Liver (tissue), 3 donors: ENCODE results near the gene CFAP77.

Experiments used
- HNF4A ChIP-seq, 2 donors: conservative IDR thresholded peaks; 2 replicates each; pipeline ENCODE4 v1.6.1; 2016; ENCODE audit warnings: antibody characterized with exemption in 2 of 2, mild to moderate bottlenecking in 2 of 2
- RAD21 ChIP-seq, 2 donors: IDR thresholded peaks; 2 replicates each; pipeline ENCODE4 v1.6.1; 2016; ENCODE audit warnings: antibody characterized with exemption in 2 of 2, mild to moderate bottlenecking in 2 of 2
- REST ChIP-seq: IDR thresholded peaks from 2 replicates; pipeline ENCODE4 v1.6.1; 2016; ENCODE audit warnings: antibody characterized with exemption, mild to moderate bottlenecking
- TF ChIP-seq, protein P1 (sequence below): fragments of 150-350 bp; IDR thresholded peaks from 2 replicates; pipeline ENCODE4 v1.5.1; 2017; ENCODE audit warnings: improper control_type of control experiment, low read depth, low read length; ENCODE audit not compliant: missing input control
- donor health status: healthy.
- donor health status: healthy.

DNA sequence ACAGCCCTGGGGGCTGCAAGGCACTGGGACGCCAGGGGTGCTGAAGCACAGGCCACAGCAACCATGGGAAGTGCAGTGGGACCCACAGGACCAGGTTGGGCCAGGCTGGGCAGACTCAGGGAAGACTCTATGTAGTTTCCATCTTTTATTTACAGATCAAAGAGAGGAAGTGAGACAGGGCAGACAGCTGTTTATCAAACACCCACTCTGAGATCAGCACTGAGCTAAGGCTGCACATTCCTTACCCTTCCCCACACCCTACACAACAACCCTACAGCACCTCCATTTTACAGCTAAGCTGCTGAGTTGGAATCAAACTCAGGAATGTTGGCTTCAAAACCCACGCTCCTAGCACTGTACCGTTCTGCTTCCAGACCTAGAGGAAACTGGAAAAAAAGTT lies 192.2 kb downstream of the CFAP77 start:
- TF ChIP-seq, protein P1, sequence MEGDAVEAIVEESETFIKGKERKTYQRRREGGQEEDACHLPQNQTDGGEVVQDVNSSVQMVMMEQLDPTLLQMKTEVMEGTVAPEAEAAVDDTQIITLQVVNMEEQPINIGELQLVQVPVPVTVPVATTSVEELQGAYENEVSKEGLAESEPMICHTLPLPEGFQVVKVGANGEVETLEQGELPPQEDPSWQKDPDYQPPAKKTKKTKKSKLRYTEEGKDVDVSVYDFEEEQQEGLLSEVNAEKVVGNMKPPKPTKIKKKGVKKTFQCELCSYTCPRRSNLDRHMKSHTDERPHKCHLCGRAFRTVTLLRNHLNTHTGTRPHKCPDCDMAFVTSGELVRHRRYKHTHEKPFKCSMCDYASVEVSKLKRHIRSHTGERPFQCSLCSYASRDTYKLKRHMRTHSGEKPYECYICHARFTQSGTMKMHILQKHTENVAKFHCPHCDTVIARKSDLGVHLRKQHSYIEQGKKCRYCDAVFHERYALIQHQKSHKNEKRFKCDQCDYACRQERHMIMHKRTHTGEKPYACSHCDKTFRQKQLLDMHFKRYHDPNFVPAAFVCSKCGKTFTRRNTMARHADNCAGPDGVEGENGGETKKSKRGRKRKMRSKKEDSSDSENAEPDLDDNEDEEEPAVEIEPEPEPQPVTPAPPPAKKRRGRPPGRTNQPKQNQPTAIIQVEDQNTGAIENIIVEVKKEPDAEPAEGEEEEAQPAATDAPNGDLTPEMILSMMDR: no peak
- TF ChIP-seq REST (no peak), RAD21 (IDR thresholded peaks at IDR 0.05) (no peak), HNF4A (conservative IDR thresholded peaks at IDR 0.05) (no peak)
